GM21526 (cell line): ENCODE results near the gene MPZ.
"Not testable (repeated sequence)": the region's sequence is repeated elsewhere in the genome, so short reads cannot be mapped to it uniquely, and the experiment has no call there.

Experiments
- ATAC-seq: cut with Tn5 transposase; IDR thresholded peaks from one replicate; pipeline ENCODE4 v1.9.1; 2021; ENCODE audit warnings: moderate library complexity; ENCODE audit not compliant: unreplicated experiment, low FRiP score

The MPZ gene

DNA sequence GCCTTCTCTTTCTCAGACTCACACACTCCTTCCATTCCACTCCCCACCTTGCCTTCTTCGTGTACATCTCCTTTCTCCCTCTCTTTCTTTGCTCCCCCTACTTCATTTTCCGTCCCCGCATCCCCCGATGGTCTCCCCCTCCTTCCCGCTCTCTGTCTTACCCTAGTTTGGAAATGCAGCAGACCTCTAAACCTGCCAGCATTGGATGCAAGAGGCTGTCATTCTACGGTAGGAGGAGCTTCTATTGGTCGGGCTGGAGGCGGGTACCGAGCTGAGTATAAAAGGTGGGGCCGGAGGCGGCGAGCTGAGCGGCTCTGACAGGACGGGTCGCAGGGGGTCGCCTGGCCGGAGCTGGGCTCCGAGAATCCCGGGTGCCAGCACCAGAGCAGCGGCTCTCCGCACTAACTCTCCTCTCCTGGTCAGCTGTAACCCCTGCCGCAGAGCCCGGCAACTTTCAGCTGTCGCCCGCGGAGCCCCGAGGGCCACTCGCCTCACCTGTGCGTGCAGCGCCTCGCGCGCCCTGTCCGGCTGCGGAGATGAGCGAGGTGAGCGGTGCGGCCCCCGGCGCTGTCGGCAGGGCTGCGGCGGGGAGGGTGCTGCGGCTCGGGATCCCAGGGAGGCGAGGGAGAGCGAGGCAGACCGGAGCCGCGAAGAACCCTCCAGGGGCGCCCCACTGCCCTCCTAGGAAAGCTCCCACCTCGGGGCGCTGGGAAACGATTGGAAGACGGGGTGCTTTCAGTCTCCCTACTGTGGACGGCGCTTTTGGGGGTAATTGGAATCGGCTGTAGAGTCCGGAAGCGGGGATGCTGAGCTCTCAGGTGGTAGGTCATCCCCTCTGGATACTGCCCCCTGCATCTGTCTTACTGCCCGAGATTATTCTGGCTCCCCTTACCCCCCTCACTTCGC is 51.1 kb downstream of the MPZ start, which contains the start of gene PCP4L1:
TSS of gene PCP4L1 (plus strand) at position 307 of the 906 bp plus-strand sequence. CDS start at position 537, 230 bp downstream.
- ATAC-seq: no peak

DNA sequence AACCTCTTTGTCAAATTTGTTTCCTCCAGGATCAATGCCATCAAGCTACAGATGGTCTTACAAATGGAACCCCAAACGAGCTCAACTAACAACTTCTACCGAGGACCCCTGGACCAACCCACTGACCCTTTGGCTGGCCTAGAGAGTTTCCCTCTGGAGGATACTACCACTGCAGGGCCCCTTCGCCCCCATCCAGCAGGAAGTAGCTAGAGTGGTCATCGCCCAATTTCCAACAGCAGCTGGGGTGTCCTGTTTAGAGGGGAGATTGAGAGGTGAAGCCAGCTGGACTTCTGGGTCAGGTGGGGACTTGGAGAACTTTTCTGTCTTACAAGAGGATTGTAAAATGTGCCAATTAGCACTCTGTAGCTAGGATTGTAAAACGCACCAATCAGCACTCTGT is 52.7 kb downstream of the MPZ start:
- not testable (repeated sequence) for ATAC-seq

- not testable (repeated sequence) for ATAC-seq
Measured at GRCh38 chr1:161255955-161256520, 53.7 kb downstream of the MPZ start.

GRCh38 chr1:161255302-161255701 is 54.5 kb downstream of the MPZ start:
- ATAC-seq: not testable (repeated sequence)
